Activated gamma-delta T cell (primary cell): ENCODE data around the gene TP53I11.

Source experiments
- DNase-seq: peaks from one replicate; lab custom pipeline; 2025; lab: John Stamatoyannopoulos, UW

The TP53I11 gene

GRCh38 chr11:44978961-44979331 lies 28.3 kb upstream of the TP53I11 start:
- DNase-seq: no peak

DNA sequence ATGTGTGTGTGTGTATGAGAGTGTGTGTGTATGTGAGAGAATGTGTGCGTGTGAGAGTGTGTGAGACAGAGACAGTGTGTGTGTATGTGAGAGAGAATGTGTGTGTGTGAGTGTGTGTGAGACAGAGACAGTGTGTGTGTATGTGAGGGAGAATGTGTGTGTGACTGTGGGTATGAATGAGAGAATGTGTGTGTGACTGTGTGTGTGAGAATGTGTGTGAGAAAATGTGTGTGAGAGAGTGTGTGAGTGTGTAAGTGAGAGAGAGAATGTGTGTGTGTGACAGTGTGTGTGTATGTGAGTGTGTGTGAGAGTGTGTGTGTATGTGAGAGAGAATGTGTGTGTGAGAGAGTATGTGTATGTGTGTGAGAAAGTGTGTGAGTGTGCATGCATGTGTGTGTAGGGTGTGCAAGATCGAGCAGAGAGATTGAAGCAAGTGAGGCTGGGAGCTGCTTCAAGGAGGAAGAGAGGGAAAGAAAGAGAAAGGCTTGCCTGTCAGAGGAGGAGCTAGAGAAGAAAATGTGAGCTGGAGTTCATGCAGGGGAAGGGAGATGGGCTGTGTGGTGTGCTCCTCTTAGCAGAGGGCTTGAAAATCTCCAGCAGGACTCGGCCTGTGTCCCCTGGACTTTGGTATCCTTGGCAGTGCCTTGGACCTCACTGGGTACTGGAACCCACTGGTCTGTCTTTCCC lies 27.7 kb upstream of the TP53I11 start:
- no peak for DNase-seq

DNA sequence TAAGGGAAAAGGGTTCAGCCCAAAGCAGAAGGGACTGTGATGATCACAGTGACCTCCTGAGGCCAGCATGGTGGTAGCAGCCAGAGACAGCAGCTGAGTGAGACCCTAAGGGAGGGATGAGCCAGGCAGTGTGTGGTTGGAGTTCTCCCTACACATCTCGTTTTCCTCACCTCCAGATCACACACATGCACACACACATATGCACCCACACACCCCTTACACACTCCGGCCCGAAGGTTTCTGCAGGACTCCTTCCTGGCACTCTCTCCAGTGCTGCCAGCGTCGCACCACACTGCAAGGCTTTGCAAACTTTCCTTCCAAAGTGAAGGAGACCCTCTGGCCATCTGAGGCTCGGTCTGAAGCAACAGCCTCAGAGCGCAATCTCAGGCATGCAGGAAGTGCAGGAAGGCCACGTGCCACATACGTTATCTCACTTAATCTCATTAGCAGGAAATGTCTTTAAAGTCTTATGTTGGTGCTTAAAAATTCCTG lies 26.9 kb upstream of the TP53I11 start:
- DNase-seq: no peak

- no peak for DNase-seq
Measured at GRCh38 chr11:44976576-44976975, 25.9 kb upstream of the TP53I11 start.

DNA sequence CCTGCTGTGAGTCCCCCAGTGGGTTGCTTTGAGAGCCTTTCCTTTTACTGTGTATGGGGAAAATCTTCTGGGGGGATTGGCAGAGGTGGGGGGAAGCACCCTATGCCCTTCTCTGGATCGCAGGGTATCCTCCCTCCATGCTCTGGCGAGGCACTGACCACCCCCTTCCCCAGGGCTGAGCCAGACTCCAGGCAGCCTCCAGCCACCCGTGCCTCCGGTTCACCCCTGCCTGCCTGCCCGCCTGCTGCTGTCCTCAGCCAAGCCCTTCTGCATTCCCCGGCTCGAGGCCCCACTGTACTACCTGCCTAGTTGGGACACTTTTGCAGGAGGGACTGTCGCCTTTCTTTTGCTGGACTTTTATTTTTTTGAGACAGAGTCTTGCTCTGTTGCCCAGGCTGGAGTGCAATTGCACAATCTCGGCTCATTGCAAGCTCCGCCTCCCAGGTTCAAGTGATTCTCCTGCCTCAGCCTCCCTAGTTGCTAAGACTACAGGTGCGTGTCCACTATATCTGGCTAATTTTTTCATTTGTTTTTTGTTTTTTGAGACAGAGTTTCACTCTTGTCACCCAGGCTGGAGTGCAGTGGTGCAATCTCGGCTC lies 23.8 kb upstream of the TP53I11 start:
- no peak for DNase-seq

- no peak for DNase-seq
Measured at GRCh38 chr11:44973632-44974401, 23.1 kb upstream of the TP53I11 start.

GRCh38 chr11:44972746-44973435 lies 22.2 kb upstream of the TP53I11 start:
- no peak for DNase-seq

DNA sequence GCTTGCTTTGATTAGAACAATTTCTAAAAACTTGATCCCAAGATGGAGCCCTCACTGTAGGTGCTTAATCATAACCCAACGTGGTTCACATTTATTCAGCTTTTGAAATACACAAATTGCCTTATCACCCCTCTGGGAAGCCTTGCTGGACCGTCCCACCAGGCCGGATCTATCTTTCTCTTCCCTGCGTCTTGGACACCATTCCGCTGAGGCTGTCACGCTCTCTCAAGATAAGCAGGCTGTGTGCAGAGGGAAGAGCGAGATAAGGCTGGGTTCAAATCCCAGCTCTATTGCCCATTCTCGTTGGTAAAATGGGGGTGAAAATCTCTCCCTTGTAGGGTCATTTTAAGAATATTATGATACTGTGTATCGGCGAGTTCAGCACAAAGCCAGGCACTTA lies 20.5 kb upstream of the TP53I11 start:
- DNase-seq: no peak

DNA sequence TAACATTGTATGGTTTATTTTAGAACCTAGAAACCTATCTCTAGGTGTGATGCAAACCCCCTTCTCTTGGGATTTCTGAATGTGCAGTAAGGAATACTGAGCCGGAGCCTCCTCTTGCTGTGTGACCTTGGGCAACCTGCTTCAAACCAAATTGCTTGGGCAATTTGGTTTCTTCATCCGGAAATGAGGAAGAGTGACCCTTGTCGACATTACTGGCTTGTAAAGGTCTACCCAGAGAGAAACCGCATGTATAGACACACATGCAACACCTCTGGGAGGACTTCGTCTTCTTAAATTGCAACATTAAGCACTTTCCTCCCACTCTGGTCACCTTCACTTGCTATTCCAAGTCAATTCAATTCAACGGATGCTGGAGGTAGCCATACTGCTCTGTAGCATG lies 19.6 kb upstream of the TP53I11 start:
- DNase-seq: no peak

DNA sequence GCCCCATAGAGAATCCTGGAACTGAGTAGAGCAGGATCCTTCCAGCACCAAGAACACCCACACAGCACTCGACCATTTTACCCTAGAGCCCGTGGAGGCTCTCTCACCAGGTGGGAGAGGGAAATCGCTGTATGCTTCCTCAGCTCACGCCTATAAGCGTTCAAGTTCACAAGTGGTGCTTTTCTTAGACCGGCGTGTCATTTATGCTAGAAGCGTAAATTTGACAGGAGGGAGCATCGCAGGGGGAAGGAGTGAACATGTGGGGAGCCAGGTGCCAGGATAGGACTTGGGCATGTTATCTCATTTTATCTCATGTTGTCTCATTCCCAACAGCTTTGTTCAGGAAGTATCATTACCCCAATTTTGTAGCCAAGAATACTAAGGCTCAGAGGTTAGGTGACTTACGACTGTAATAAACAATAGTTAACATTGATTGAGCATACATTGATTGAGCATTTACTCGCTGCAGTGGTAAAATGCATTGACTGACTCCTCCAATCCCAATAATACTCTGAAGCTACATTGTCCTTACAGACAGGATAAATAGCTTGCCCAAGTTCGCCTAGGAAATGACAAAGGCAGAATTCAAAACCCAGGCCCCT lies 19.1 kb upstream of the TP53I11 start:
- DNase-seq: no peak

DNA sequence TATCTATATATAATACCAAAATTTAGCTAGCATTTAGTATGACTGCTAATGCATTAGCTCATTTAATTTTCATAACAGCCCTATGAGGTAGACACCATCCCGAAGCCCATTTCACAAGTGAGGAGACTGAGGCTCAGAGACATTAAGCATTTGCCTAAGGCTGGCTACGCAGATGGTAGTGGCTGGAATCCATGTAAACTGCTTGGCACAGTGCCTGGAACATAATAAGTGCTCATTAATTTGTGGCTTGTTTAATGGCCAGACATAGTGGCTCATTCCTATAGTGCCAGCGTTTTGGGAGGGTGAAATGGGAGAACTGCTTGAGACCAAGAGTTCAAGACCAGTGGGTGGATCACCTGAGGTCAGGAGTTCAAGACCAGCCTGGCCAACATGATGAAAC lies 17.8 kb upstream of the TP53I11 start:
- DNase-seq: no peak

DNA sequence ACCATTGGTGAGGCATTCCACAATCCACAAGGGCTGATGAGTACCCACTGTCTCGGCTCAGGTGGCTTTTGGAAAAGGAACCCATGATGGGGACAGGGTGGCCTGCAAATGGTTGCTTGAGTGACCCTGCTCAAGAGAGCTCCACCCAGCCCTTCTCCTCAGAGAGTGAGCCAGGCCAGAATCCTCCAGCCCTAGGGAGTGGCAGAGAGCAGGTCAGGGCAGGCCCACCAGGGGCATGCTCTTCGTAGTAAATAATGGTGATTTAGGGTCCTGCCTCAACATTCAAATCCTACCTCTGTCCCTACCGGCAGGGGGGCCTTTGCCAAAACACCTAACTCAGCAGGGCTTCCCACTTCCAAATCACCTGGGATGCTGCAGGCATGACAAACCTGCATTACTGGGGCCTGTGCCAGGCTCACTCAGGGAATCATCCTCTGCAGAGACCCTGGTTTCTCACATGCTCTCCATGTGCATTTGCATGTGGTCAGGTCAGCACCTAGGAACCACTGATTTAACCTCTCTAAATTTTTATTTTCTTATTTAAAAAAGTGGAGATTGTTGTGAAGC lies 17.3 kb upstream of the TP53I11 start:
- no peak for DNase-seq

GRCh38 chr11:44966694-44967093 lies 16.0 kb upstream of the TP53I11 start:
- DNase-seq: no peak

- DNase-seq: no peak
Measured at GRCh38 chr11:44964526-44965209, 14.0 kb upstream of the TP53I11 start.

GRCh38 chr11:44963948-44964347 lies 13.3 kb upstream of the TP53I11 start:
- no peak for DNase-seq

DNA sequence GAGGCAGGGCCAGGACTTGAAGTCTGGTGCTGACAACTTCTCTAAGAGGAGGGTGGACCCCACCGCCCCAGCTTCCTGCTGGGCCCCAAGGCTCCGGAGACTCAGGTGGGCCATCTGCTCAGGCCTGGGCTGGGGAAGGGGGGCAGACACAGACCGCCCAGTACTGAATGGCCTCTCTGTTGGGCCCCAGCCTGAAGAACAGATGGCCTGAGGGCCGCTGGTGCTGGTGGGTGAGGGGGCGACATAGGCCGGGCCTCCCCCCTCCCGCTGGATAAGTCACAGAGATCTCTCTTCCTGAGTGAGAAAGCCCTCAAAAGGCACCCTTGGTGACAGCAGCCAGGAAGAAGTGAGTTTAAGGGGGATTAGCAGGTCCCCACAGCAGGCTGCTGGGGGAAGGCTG lies 12.5 kb upstream of the TP53I11 start:
- no peak for DNase-seq

- DNase-seq: no peak
Measured at GRCh38 chr11:44962464-44962863, 11.8 kb upstream of the TP53I11 start.

DNA sequence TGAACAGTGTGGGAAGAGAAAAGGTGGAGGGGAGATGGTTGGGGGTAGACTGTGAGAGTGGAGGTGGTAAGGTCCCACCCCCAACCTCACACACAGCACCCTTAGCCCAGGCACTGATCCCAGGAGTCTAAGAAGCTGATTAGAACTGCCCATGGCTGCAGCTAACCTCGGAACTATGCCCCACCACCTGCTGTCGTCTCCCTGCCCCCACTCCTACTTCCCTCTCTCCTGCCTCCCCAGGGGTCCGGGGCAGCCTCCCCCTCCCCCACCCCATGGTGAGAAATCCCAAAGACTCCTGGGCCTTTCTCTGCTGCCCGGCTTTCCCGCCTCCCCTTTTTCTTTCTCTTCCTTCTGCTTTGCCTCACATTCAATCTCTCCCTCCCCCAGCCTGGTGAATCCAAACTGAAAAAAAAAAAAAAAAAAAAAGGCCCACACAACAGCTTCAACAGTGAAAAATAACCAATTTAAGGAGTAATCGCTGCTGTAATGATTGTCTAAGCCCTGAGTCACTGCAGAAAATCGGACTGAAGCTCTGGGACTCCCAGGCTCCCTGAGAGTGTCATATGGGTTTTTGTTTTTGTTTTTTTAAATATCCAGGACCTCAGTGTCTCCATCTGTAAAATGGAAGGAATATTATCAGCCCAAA lies 9.6 kb upstream of the TP53I11 start:
- no peak for DNase-seq

DNA sequence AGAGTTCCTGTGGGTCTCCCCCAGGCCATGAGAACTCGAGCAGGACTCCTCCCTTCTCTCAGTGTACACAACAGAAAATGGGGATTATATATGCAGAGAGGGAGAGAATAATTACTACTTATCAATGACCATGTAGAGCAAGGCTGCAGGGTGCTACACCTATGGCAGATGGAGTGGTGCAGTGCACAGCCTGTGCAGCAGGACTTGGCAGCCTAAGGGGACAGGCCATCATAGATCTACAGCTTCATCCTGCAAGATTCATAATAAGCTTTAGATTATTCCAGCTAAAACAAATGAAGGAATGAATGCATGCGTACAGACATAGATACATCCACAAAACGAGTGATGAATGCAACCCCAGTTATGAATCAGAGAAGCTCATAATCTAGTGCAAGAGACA lies 8.4 kb upstream of the TP53I11 start:
- DNase-seq: no peak

DNA sequence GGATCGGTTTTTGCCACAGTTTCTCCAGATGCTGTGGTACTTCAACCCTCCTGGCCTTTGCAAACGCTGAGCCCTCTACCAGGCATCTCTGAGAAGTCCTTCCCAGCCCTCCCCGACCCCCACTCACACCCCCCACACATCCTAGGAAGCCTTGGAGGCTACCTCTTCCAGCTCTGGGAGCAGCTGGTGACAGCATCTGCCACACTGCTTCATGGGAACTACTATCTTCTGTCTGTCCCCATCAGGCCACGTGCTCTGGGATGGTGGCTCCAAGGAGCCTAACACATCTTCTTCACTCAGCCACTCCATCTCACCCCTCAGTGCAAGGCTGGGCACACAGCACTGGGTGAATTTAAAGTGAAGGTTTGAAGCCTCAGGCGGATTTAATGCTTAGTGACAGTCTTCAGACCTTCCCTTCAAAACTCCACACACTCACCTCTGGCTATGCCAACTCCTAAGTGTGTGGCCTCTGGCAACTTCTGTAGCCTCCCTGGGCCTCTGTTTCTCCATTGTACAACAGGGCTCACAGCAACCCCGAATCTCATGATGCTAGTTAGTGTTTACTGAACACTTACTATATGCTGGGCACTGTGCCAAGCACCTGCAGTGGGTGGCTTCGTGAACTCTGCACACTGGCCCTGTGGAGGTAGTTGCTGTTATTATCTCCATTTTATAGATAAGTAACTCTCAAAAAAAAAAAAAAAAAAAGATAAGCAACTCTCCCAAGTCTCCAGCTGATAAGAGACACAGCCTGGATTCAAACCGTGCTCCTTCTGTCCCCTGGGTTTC lies 7.3 kb upstream of the TP53I11 start:
- DNase-seq: no peak
